HG02884 (cell line): ENCODE measurements around the gene CCDC47.

ENCODE experiments used
- ATAC-seq: cut with Tn5 transposase; IDR thresholded peaks from one replicate; pipeline ENCODE4 v1.9.1; 2021; ENCODE audit warnings: mild to moderate bottlenecking, moderate library complexity; ENCODE audit not compliant: unreplicated experiment

Gene CCDC47

GRCh38 chr17:63785556-63785955 is 12.2 kb upstream of the CCDC47 start:
- ATAC-seq = no peak

DNA sequence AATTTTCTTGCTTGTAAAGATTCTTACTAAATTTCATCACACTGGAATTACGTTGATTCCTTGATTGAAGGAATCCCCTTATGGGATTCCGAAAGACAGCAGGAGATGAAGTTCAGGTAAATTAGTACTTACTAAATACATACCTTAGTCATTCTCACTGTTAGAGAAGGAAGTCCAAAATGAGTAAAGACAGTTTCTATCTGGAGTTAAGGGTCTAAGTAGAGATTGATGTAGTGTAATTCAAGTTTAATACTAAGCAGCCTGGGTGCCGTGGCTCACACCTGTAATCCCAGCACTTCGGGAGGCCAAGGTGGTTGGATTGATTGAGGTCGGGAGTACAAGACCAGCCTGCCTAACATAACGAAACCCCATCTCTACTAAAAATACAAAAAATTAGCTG is 10.1 kb upstream of the CCDC47 start:
- no peak for ATAC-seq

GRCh38 chr17:63780928-63781327 is 7.5 kb upstream of the CCDC47 start:
- no peak for ATAC-seq

- ATAC-seq = no peak
Measured at GRCh38 chr17:63780507-63780906, 7.1 kb upstream of the CCDC47 start.

DNA sequence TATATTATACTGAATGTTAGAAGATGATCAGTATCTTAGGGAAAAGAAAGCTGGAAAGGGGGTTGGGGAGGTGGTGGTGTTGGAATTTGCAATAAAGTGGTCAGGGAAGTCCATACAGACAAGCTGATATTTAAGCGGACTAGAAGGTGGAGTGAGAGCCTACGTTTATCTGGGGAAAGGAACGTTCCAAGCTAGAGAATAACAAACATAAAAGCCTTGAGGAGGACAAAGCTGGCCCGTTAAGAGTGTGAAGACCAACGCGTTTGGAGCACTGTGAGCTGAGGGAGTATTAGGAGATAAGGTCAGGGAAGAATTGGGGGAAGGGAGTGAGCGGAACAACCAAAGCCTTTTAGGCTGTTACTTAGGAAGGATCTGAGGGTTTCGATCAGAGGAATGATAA is 2.0 kb upstream of the CCDC47 start:
- ATAC-seq = no peak

DNA sequence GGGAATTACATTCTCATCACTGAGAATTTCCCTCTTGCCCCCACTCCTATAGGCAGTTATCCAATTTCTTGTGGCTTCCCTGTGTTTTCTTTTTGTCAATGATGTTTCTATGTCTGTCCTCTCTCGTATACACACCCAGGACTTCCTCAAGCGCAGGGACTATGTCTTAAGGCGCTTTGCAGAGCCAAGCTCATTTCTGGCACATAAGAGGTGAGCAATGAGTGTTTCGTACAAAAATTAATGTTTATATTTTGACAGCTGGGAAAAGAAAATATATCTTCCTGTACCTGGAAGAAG is 1.5 kb upstream of the CCDC47 start:
- no peak for ATAC-seq

DNA sequence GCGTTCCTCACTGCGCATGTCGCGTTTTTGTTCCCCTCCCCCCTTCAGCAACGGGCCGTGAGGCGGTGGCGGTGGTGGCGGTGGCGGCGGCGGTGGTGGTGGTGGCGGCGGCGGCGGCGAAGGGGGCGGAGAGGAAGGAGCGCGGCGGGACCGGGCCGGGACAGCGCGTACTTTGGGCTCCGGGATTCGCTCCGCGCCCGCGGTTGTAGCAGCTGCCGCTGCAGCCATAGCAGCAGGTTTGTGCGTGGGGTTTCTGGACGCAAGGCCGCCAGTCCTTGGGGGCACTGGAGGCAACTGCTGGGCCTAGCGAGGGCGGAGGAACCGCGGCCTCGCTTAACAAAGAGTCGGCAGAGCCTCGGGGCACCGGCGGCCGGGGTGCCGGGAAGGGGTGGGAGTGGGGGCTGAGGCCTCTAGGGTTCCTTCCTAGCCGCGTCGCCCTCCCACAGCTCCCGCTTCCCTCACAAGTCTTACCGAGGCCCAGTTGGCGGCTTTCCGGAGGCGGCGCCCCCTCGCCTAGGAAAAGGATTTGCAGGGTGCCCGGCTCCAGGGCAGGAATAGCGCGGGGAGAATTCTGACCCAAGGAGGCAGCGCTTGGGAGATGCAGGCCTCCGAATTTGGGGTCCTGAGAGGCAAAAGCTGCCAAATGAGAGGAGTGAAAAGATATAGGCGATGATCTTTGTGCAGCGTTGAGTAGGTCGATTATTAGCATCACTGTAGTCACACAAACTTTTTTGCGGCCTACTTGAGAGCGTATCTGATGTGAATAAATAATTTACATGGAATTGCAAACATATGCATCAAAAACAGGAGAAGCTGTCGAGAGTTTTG is 958 bp upstream of the CCDC47 start, which contains the start of gene DDX42:
DDX42 (plus strand) TSS at position 30 of the 828 bp plus-strand sequence. CDS start 12,880 bp downstream, outside the sequence.
- ATAC-seq = peak; percentile 2

DNA sequence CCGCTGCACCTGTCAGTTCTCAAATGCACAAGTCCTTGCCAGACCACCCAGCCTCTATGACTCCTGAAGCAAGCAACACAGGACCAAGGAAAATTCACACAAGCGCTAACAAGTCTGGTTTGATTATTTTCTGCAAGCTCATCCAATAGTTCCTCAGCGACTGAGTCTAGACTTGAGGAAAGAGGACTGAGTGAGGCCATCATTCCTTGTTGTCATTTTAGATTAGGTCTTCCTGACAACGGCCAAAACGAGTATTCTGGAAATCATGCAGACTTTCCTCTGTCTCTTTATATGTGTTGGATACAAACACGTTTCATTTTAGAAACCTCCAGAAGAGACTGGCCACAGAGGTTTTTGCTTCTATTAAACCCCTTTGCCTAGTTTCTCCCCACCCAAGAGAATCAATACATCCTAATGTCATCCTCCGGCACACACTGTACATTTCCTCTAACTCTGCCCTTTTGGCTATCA is 561 bp downstream of the CCDC47 start:
- no peak for ATAC-seq

DNA sequence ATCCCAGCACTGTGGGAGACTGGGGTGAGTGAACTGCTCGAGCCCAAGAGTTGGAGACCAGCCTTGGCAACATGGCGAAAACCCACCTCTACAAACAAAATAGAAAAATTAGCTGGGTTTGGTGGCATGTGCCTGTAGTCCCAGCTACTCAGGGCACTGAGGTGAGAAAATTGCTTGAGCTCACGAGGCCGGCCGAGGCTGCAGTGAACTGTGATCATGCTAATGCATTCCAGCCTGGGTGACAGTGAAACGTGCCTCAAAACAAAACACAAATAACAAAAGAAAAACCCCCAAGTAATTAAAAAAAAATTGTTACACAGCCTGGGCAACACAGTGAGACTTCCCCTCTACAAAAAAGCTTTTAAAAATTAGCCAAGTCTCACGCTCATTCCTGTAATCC is 5.0 kb downstream of the CCDC47 start:
- no peak for ATAC-seq

GRCh38 chr17:63766754-63767153 is 6.6 kb downstream of the CCDC47 start:
- no peak for ATAC-seq

GRCh38 chr17:63764716-63765115 is 8.7 kb downstream of the CCDC47 start:
- no peak for ATAC-seq

GRCh38 chr17:63762161-63763078 is 11.0 kb downstream of the CCDC47 start:
- ATAC-seq = no peak

DNA sequence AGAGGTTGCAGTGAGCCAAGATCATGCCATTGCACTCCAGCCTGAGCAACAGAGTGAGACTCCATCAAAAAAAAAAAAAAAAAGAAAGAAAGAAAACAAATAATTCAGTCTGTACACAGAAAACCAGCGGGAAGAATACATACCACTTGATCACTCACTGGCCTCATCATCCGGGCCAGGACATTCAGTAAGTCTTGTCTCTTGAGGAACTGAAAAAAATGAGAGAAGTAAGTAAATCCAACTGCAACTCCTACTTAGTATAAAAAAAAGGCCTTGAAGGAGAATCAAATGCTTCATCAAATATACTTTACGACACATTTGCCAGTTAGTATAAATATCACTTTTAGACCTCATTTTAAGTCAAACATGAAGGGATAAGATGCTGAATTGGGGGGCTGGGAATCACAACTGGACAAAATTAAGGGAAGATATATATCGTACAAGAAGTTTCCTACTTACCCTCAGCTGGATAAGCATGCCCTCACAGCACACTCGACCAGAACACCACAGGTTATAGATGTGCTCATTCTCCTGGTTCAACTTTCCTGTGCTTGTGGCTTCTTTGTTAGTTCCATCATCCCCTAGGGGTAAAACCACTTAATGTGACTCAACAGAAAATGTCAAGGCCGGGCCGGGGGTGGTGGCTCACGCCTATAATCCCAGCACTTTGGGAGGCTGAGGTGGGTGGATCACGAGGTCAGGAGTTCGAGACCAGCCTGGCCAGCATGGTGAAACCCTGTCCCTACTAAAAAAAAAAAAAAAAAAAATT is 12.4 kb downstream of the CCDC47 start:
- no peak for ATAC-seq

GRCh38 chr17:63758428-63758827 is 15.0 kb downstream of the CCDC47 start:
- no peak for ATAC-seq

- no peak for ATAC-seq
Measured at GRCh38 chr17:63754046-63754445, 19.4 kb downstream of the CCDC47 start.

- no peak for ATAC-seq
Measured at GRCh38 chr17:63753215-63753614, 20.2 kb downstream of the CCDC47 start.

DNA sequence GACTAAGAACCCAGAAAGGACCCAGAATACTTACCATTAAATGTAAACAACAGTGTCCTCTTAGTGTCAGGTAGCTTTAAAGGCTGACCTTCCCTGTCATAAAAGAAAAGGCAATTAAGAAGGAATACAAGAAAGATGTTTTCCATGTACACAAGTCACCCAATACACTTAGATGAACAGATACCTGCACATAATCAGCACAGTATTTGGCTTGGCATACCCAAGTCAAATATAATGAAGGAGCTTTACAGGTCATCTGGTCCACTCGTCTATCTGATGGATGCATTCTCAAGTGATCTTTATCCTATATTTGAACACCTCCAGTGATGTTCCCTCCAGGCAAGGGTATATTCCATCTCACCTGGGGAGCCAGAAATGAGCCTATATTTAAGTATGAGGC is 20.7 kb downstream of the CCDC47 start:
- ATAC-seq = no peak

DNA sequence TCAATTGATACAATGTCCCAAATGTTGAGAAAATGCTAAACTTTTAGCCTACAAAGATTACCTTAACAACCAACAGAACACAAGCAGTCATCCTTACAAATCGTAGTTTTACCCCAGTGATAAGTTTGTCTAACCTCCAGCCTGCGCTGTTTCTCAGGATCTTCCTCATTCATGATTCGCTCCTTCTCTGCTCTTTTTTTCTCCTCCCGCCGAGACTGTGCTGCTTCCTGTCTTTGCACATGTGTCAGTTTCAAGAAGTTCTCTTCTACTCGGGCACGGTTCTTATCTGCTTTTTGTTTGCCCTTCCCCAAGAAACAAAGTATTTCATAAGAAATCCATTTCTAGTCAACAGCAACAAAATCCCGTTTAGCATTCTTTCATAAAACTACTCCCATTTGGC is 21.6 kb downstream of the CCDC47 start:
- no peak for ATAC-seq

DNA sequence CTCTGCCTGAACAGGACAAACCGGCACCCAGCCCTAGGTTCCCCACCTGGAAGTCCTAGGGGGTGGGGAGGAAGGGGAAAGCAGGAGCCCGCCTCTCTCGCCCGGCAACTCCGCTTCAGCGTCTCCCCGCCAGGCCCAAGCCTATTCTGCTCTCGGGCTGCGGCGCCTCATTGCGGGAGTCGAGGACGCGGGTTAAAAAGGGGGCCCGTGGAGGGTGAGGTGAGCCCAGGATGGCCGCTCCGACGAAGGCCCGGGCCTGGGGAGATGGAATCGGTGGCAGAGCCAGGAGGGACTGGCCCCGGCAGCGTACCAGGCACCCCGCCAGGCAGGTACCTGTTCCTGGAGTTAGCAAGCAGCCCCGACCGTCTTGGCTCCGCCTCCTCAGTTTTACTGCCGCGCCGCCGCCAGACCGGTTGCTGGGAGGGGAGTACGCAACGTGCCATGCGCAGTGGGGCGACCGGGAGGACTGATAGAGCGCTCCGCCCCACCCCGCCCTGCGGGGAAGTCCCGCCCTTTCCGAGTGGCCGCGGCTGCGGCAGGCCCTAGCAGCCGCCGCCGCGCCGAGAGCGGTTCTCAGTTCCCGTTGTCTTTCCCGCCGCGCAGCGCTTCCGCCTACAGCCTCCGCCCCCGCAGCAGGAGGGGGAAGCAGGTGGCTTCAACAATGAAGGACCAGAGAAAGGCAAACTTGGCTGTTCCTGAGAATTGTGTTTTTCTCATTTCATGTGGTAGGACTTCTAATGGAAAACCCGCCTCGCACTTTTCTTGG is 31.8 kb downstream of the CCDC47 start, which contains the start of gene STRADA:
STRADA (minus strand) TSS at position 392 of the 766 bp plus-strand sequence. CDS start 13,430 bp downstream, outside the sequence.
- ATAC-seq = peak; percentile 84

- ATAC-seq = peak; percentile 13
Measured at GRCh38 chr17:63741143-63741407, 32.3 kb downstream of the CCDC47 start.
